Omental fat pad (tissue), 4 donors: ENCODE measurements around the gene RBMS2. TPM values are rescaled to one million over a fixed set of nuclear protein-coding genes. Genes with fewer than 3 reads are reported as not detected.
A peak's percentile ranks its signal among the peaks of the same experiment; 100 is the strongest.

ENCODE experiments used
- ATAC-seq: fragments of 150-250 bp; one replicate; pipeline ENCODE4 v1.9.1; 2016; ENCODE audit warnings: mild to moderate bottlenecking, moderate library complexity; ENCODE audit not compliant: low FRiP score
- DNase-seq: peaks from one replicate; pipeline ENCODE4 v3.0.0-alpha.2; 2019; ENCODE audit warnings: low spot score
- CTCF ChIP-seq, 3 donors: fragments of 450-650 bp; IDR thresholded peaks; one replicate each; pipeline ENCODE4 v1.5.1; 2016 to 2017; ENCODE audit warnings: antibody characterized with exemption in 3 of 3, mild to moderate bottlenecking in 3 of 3, moderate library complexity in 2 of 3
- small RNA-seq: library from RNA; depleted of rRNA; stranded (forward); fragments of <200 nt; gene quantifications from one replicate; pipeline ENCODE3, GENCODE V24; 2016
- total RNA-seq, 4 donors: library from RNA; depleted of rRNA; stranded (reverse); fragments of >200 nt; gene quantifications; one replicate each; pipeline ENCODE4 v1.1.0, GENCODE V29; 2016

RBMS2 gene
- total RNA-seq, 4 donors from 2014 or later: 22.2 to 63.8 (median 30.6) TPM

DNA sequence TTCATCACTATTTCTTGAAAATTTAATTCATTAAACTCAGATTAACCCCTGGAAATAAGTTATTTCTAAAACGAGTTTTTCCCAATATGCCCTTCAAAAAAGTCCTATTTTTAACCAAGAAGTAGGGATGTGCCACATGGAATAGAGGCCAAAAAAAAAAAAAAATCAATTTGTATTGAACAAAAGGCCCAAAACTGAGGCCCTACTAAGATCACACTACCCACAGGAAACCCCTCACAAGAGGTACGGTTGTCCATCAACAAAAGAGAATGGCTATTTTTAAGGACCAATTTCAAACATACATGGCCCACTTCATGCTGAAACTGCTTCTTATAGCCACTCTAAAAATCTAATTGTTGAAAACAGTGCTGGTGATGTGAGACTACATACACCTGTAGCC, 116.0 kb downstream of the RBMS2 start:
- no peak for ATAC-seq
- DNase-seq: no peak
- TF ChIP-seq CTCF (IDR thresholded peaks at IDR 0.05): no peak

DNA sequence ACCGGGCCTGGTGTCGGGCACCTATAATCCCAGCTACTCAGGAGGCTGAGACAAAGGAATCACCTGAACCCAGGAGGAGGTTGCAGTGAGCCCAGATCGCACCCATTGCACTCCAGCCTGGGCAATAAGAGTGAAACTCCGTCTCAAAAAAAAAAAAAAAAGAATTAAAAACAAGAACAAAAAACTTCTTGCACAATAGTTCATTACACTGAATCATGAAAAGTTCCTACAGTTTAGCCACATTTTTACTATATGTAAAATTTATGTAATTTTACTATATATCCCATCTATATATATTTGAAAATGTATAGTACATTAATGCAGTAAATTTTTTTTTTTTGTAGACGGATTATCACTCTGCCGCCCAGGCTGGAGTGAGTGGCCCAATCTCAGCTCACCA, 119.6 kb downstream of the RBMS2 start:
- no peak for ATAC-seq
- DNase-seq: no peak
- no peak for TF ChIP-seq CTCF (IDR thresholded peaks at IDR 0.05)

GRCh38 chr12:56644654-56645053, 123.0 kb downstream of the RBMS2 start:
- ATAC-seq: no peak
- no peak for DNase-seq
- TF ChIP-seq CTCF (IDR thresholded peaks at IDR 0.05): no peak

DNA sequence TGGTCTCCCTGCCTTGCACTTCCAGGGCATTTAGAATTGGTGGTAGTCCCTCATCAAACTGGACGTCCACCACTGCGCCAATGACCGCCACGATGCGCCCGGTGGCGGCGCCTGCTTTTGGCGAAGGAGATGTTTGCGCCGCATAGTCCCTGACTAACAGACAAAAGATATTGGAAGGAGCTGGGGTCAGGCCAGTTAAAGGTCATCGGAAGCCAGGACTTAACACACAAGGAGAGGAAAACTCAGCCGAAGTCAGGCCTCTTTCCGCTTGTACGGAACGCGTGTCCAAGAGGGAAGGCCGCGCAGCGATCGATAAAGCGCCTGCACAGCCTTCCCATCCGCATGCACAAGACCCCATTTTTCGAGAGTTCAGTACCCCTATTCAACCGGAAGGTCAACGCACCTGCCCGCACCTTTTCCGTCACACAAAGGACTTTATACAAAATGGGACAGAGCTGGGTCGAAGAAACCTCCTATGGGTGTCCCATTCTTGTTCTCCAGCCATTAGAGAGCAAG, 123.6 kb downstream of the RBMS2 start:
- ATAC-seq (no peak), DNase-seq (no peak)
- TF ChIP-seq CTCF (IDR thresholded peaks at IDR 0.05): no peak

Small RNAs within 50 kb of the gene (small RNA-seq; reads per million reads assigned to genes)
- gene RNU6-343P: not detected
- gene SNORD59A: 48,850 reads per million, percentile 100 among the genes with 10 or more reads in this experiment

Other genes with a start within 250 kb of the RBMS2 start
- 100 to 1,000 TPM; 143 to 210 (median 194) TPM for gene CS, start 221.5 kb upstream of the RBMS2 start, total RNA-seq
- 10 to 100 TPM; 60.4 to 77.8 (median 69.7) TPM for gene CNPY2, start 205.8 kb upstream of the RBMS2 start, total RNA-seq
- 10 to 100 TPM; 17.3 to 57.8 (median 40.7) TPM for gene PAN2, start 187.8 kb upstream of the RBMS2 start, total RNA-seq
- 1 to 10 TPM in 1 of 4 donors, not detected in 3; 2.2 TPM for gene IL23A, start 182.9 kb upstream of the RBMS2 start, total RNA-seq
- gene STAT2, start 161.7 kb upstream of the RBMS2 start, total RNA-seq: 100 to 1,000 TPM; 137 to 256 (median 177) TPM
- not detected for gene APOF, start 159.0 kb upstream of the RBMS2 start, total RNA-seq
- gene TIMELESS, start 72.4 kb upstream of the RBMS2 start, total RNA-seq: 1 to 10 TPM; 3.2 to 6.8 (median 4.3) TPM
- gene MIP, start 67.2 kb upstream of the RBMS2 start, total RNA-seq: not detected
- gene SPRYD4, start 53.2 kb upstream of the RBMS2 start, total RNA-seq: 1 to 10 TPM; 2.3 to 4.7 (median 2.9) TPM
- gene GLS2, start 33.7 kb upstream of the RBMS2 start, total RNA-seq: 1 to 10 TPM in 2 of 4 donors, under 1 TPM in 1, not detected in 1; 0.88 to 2.6 (median 1.7) TPM
- 100 to 1,000 TPM in 1 of 4 donors, 10 to 100 TPM in 3; 43.1 to 124 (median 74.1) TPM for gene BAZ2A, start 108.5 kb downstream of the RBMS2 start, total RNA-seq
- 100 to 1,000 TPM; 368 to 495 (median 458) TPM for gene ATP5F1B, start 124.2 kb downstream of the RBMS2 start, total RNA-seq
- 100 to 1,000 TPM in 1 of 4 donors, 10 to 100 TPM in 3; 80.7 to 103 (median 84.6) TPM for gene PTGES3, start 166.5 kb downstream of the RBMS2 start, total RNA-seq
- gene NACA, start 203.5 kb downstream of the RBMS2 start, total RNA-seq: 1,000 to 10,000 TPM in 2 of 4 donors, 100 to 1,000 TPM in 2; 968 to 1,190 (median 1,074) TPM
- 10 to 100 TPM in 1 of 4 donors, 1 to 10 TPM in 3; 2.8 to 10.7 (median 5.5) TPM for gene PRIM1, start 230.5 kb downstream of the RBMS2 start, total RNA-seq
- 10 to 100 TPM in 1 of 4 donors, 1 to 10 TPM in 2, not detected in 1; 3.1 to 18.7 (median 4.1) TPM for gene HSD17B6, start 241.5 kb downstream of the RBMS2 start, total RNA-seq